CD4-positive, alpha-beta T cell (primary cell): ENCODE data around the gene TXNDC5. TPM values are rescaled to one million over a fixed set of nuclear protein-coding genes. Genes with fewer than 3 reads are reported as not detected.

ENCODE experiments used
- ATAC-seq: fragments of 200-7000 bp; cut with Tn5 transposase; one replicate; pipeline ENCODE4 v1.10.0; 2022; ENCODE audit warnings: mild to moderate bottlenecking; ENCODE audit not compliant: poor library complexity
- CTCF ChIA-PET: fragments of 350-600 bp; sonication (Branson Sonifier 250); formaldehyde crosslinking; loops from one replicate; lab custom pipeline; 2021; ENCODE audit warnings: antibody characterized with exemption, inconsistent platforms; lab: Charles Lee
- POLR2A ChIA-PET: fragments of 350-600 bp; sonication (Branson Sonifier 250); formaldehyde crosslinking; loops from one replicate; lab custom pipeline; 2021; ENCODE audit warnings: antibody characterized with exemption, inconsistent platforms; lab: Charles Lee
- DNase-seq, 14 experiments: peaks; one replicate each; pipeline ENCODE4 v3.0.0-alpha.2; 2013 to 2020; ENCODE audit warnings: mixed read lengths in 2 of 14
- H3K27ac ChIP-seq, 2 donors: one replicate each; pipeline versions ENCODE4 v1.5.1 to v1.7.0; 2013; ENCODE audit warnings: low read length in 2 of 2, low read depth in 1 of 2, mild to moderate bottlenecking in 1 of 2
- H3K27me3 ChIP-seq, 2 experiments: 1 replicate in 1 of 2; 2 replicates in 1 of 2; pipeline versions ENCODE4 v1.6.1 to v1.7.0; 2013; ENCODE audit warnings: low read length in 2 of 2, control low read depth in 1 of 2, mild to moderate bottlenecking in 1 of 2, moderate library complexity in 1 of 2; ENCODE audit not compliant: insufficient read depth in 2 of 2, control insufficient read depth in 1 of 2
- H3K36me3 ChIP-seq: one replicate; pipeline ENCODE4 v1.6.1; 2013; ENCODE audit warnings: low read length, control low read depth; ENCODE audit not compliant: insufficient read depth
- H3K4me1 ChIP-seq: one replicate; pipeline ENCODE4 v1.6.1; 2013; ENCODE audit warnings: low read length, control low read depth; ENCODE audit not compliant: insufficient read depth
- H3K4me3 ChIP-seq: one replicate; pipeline ENCODE4 v1.5.1; 2013; ENCODE audit warnings: mild to moderate bottlenecking, low read length, moderate library complexity
- H3K9me3 ChIP-seq, 2 experiments: 1 replicate in 1 of 2; 2 replicates in 1 of 2; pipeline versions ENCODE4 v1.6.1 to v1.7.0; 2013; ENCODE audit warnings: low read length in 2 of 2, mild to moderate bottlenecking in 2 of 2, control low read depth in 1 of 2, moderate library complexity in 1 of 2; ENCODE audit not compliant: control insufficient read depth in 1 of 2, insufficient read depth in 1 of 2
- H3K27ac Mint-ChIP-seq: one replicate; pipeline ENCODE4 v1.8.0; 2020; ENCODE audit warnings: mixed read lengths
- H3K27me3 Mint-ChIP-seq: one replicate; pipeline ENCODE4 v1.8.0; 2021; ENCODE audit warnings: mixed read lengths
- H3K36me3 Mint-ChIP-seq: one replicate; pipeline ENCODE4 v1.8.0; 2021; ENCODE audit warnings: low read depth, mixed read lengths
- H3K4me1 Mint-ChIP-seq: one replicate; pipeline ENCODE4 v1.8.0; 2021; ENCODE audit warnings: low read depth, mixed read lengths
- H3K4me3 Mint-ChIP-seq: one replicate; pipeline ENCODE4 v1.8.0; 2020; ENCODE audit warnings: mild to moderate bottlenecking, mixed read lengths
- H3K9me3 Mint-ChIP-seq: one replicate; pipeline ENCODE4 v1.8.0; 2020; ENCODE audit warnings: mixed read lengths
- intact Hi-C, 2 experiments: fragments of 100-400 bp; cut with DNase I in 1 of 2; cut with micrococcal nuclease in 1 of 2; formaldehyde crosslinking; loops; one replicate each; pipeline versions ENCODE4 v1.15.1 to v1.9.0; 2023 to 2025; cut with DNase I, micrococcal nuclease
- total RNA-seq, 174 experiments: library from RNA in 2 of 174; stranded (reverse) in 2 of 174; gene quantifications; one replicate each; pipeline ENCODE4 v1.2.3 and lab custom pipeline; 2021 to 2026
- TF ChIP-seq, protein P1 (sequence below): fragments of 200-600 bp; IDR thresholded peaks from one replicate; pipeline ENCODE4 v1.8.0; 2022; ENCODE audit warnings: antibody characterized with exemption, mild to moderate bottlenecking

TXNDC5 gene
- total RNA-seq, 2 experiments from 2014 or later = 4.2 to 7.8 TPM

DNA sequence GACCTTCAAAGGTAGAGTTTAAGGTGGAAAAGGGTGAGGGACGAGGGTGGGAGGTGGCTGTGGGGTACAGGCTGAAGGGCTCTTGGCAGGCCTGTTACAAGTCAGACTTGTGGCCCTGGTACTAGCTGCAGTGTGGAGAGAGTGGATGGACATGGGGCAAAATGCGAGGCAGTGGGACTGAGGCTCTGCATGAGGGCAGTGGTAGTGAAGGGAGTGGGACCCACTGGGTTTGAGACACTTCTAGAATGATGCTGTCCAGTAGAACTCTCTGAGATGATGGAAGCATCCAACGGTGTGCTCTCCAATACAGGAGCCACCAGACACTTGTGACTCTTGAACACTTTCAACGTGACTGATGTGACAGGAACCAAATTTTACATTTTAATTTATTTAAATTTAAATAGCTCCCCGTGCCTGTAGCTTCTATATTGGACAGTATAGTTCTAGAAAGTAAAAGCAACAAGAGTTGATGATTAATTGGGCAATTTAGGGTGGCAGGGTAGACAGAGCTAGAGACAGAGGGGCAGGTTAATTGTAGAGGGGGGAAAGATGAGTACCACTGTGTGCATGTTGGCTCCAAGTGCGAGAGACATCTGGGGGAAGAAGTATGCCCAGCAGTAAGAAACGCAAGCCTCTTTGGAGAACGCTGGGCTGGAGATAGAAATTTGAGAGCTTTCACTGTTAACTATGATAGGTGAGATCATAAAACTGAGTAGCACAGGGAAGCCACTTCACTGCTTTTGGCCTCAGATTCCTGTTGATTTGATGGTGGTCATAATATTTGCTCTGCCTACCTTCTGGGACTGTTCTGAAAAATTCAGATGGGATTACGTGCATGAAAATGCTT, 77.5 kb downstream of the TXNDC5 start:
- H3K36me3 Mint-ChIP-seq = no peaks in the 10 kb centered on the region
- H3K27ac ChIP-seq = no peak overlapping the region
- intact Hi-C loops = no loop called here

More for the DNA sequence above, 77.5 kb downstream of the TXNDC5 start:
- Histone ChIP-seq H3K36me3 (no peaks in the 10 kb centered on the region), H3K4me3 (no peak overlapping the region), H3K4me1 (no peaks in the 10 kb centered on the region), H3K9me3 (peaks cover 0 to 6% of the 10 kb centered on the region in 2 experiments), H3K27me3 (peaks cover 0 to 3% of the 10 kb centered on the region in 2 experiments)
- DNase-seq = no peak
- Mint-ChIP-seq H3K27me3 (peaks cover 10% of the 10 kb centered on the region), H3K9me3 (no peaks in the 10 kb centered on the region), H3K4me3 (no peak overlapping the region), H3K27ac (no peak overlapping the region), H3K4me1 (no peaks in the 10 kb centered on the region)
- TF ChIP-seq, protein P1, sequence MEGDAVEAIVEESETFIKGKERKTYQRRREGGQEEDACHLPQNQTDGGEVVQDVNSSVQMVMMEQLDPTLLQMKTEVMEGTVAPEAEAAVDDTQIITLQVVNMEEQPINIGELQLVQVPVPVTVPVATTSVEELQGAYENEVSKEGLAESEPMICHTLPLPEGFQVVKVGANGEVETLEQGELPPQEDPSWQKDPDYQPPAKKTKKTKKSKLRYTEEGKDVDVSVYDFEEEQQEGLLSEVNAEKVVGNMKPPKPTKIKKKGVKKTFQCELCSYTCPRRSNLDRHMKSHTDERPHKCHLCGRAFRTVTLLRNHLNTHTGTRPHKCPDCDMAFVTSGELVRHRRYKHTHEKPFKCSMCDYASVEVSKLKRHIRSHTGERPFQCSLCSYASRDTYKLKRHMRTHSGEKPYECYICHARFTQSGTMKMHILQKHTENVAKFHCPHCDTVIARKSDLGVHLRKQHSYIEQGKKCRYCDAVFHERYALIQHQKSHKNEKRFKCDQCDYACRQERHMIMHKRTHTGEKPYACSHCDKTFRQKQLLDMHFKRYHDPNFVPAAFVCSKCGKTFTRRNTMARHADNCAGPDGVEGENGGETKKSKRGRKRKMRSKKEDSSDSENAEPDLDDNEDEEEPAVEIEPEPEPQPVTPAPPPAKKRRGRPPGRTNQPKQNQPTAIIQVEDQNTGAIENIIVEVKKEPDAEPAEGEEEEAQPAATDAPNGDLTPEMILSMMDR = no peak
- ChIA-PET POLR2A (no interaction called here), CTCF (no interaction called here)
- ATAC-seq = no peak

Other genes starting within 250 kb of the TXNDC5 start
- gene BMP6, start 184.7 kb downstream of the TXNDC5 start, total RNA-seq = not detected
- 1 to 10 TPM; 5.7 to 7.2 TPM for gene BLOC1S5, start 153.6 kb upstream of the TXNDC5 start, total RNA-seq
- gene EEF1E1, start 191.8 kb upstream of the TXNDC5 start, total RNA-seq = 10 to 100 TPM; 11.2 to 14.7 TPM